Measurements from ENCODE around the gene MAGI1.

GRCh38 chr3:65623362-65623761 is 415.4 kb downstream of the MAGI1 start:
- TF ChIP-seq CTCF (IDR thresholded peaks at IDR 0.05; ENCODE audit: insufficient read depth, low read length, poor library complexity, severe bottlenecking) (no peak), EZH2phosphoT487 (conservative IDR thresholded peaks at IDR 0.05; ENCODE audit: low read length) (no peak)
